Activated T-helper 17 cell treated with anti-CD3 and anti-CD28 coated beads, Interleukin-2, amount 50 U/mL, for 72 hours (primary cell): ENCODE results near the gene ANAPC10. TPM values are rescaled to one million over a fixed set of nuclear protein-coding genes. Genes with fewer than 3 reads are reported as not detected.

Source experiments
- ATAC-seq: fragments of 150-1000 bp; cut with Tn5 transposase; replicated peaks from 2 replicates; pipeline ENCODE4 v1.10.0; 2021; ENCODE audit warnings: mild to moderate bottlenecking, moderate library complexity
- H3K27ac Mint-ChIP-seq: one replicate; pipeline ENCODE4 v1.8.0; 2022; ENCODE audit warnings: mixed read lengths
- H3K27me3 Mint-ChIP-seq: one replicate; pipeline ENCODE4 v1.8.0; 2022; ENCODE audit warnings: mixed read lengths
- H3K36me3 Mint-ChIP-seq: one replicate; pipeline ENCODE4 v1.8.0; 2022; ENCODE audit warnings: low read depth, mild to moderate bottlenecking, mixed read lengths
- H3K4me1 Mint-ChIP-seq: one replicate; pipeline ENCODE4 v1.8.0; 2022; ENCODE audit warnings: mixed read lengths
- H3K4me3 Mint-ChIP-seq: one replicate; pipeline ENCODE4 v1.8.0; 2022; ENCODE audit warnings: mild to moderate bottlenecking, mixed read lengths
- H3K9me3 Mint-ChIP-seq: one replicate; pipeline ENCODE4 v1.8.0; 2022; ENCODE audit warnings: mixed read lengths
- total RNA-seq, 2 donors: library from RNA; stranded (reverse); gene quantifications; one replicate each; pipeline ENCODE4 v1.2.3, GENCODE V29; 2022

The ANAPC10 gene
- total RNA-seq, 2 donors from 2014 or later: 21.8 to 32.5 TPM

DNA sequence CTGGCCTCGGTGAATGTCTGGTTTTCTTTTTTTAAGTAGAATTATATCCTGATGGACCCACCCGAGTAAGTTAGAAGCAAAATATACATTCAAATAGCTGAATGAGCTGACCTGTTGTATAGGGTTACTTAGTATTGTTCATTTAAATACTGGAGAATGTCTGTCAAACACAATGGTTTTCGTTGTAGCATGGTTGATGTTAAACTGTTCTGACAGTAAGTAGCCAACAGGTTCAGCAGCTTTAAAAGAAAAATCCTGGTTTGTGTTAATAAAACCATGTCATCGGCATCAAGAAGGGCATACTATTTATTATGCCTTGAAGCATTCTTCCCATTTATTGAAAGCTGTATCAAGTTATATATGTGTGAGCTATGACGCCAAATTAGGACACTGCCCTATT lies 149.6 kb downstream of the ANAPC10 start:
- no peaks in the 10 kb centered on the region for H3K36me3 Mint-ChIP-seq
- ATAC-seq: no peak
- H3K9me3 Mint-ChIP-seq: peaks cover 11% of the 10 kb centered on the region
- H3K27me3 Mint-ChIP-seq: no peaks in the 10 kb centered on the region
- H3K27ac Mint-ChIP-seq: no peak overlapping the region
- no peak overlapping the region for H3K4me3 Mint-ChIP-seq
- no peaks in the 10 kb centered on the region for H3K4me1 Mint-ChIP-seq

DNA sequence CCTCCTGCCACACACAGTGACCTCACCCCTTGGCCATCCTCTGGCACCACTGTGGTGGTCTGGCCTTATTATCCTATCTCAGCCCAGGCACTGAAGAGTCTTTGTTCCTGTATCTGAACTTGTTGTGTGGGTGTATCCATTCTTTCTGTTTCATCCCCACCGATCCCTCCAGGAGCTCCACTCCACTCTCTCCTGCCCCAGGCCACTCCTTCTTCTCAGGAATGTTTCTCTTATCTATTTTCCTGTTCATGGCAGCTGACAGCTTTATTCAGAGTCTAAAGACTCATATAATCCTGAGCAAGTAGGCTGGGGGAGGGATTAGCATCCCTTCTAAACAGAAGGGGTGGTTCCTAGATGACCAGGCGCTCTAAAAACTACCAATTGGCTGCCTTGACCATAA lies 150.0 kb downstream of the ANAPC10 start:
- Mint-ChIP-seq H3K4me1 (no peaks in the 10 kb centered on the region), H3K4me3 (no peak overlapping the region), H3K27ac (no peak overlapping the region), H3K9me3 (peaks cover 9% of the 10 kb centered on the region), H3K36me3 (no peaks in the 10 kb centered on the region), H3K27me3 (no peaks in the 10 kb centered on the region)
- no peak for ATAC-seq

Other genes with a start within 250 kb of the ANAPC10 start
- 100 to 1,000 TPM in 1 of 2 donors, 10 to 100 TPM in 1; 99.9 to 137 TPM for gene ABCE1, start 115 bp upstream of the ANAPC10 start, total RNA-seq
- gene OTUD4, start 82.4 kb upstream of the ANAPC10 start, total RNA-seq: 10 to 100 TPM; 50.8 to 71.4 TPM